UCSD-AML1 (cell line): Measurements from ENCODE around the gene IRAK4.

Experiments used
- DNase-seq: peaks from one replicate; lab custom pipeline; 2025; ENCODE audit not compliant: unreplicated experiment; lab: John Stamatoyannopoulos, UW

IRAK4 gene

DNA sequence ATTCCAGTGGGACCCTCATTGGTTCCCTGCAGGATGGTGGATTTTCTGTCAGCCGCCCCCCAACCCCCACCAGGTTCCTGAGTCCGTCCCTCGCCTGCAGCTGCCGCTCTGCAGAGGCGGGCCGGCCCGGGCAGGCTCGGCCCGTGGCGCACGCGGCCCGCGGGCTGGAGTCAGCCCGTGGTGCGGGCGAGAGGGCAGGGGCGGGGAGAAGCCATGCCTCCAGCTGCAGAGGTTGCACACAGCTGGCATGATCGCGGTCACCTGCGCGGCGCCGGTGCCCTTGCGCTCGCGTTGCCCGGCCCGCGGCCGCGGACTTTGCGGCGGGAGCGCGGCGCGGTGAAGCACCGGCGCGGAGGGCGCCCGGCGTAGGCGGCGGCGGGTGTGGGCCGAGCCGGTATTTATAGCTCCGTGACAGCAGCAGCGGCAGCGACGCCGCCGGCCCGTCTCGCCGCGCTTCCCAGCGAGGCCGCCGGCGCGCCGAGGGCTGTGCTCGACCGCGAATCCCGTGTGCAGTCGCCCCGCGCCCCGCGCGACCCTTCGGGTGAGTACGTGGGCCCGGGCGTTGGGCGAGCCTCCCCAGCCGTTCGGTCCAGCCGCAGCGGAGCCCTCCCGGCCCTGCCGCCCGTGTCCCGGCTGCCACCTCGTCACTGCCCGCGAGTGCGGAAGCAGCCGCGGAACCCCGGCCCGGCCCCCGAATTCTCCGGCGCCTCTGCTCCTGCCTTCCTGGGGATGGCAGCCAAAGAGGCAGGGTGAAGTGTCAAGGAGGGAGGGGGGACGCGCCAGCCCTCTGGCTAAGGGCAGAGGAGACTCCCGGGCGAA is 77.1 kb downstream of the IRAK4 start, which contains the start of gene TMEM117:
TMEM117 (plus strand) TSS at position 426 of the 819 bp plus-strand sequence.
- DNase-seq, result peak; percentile 50

DNA sequence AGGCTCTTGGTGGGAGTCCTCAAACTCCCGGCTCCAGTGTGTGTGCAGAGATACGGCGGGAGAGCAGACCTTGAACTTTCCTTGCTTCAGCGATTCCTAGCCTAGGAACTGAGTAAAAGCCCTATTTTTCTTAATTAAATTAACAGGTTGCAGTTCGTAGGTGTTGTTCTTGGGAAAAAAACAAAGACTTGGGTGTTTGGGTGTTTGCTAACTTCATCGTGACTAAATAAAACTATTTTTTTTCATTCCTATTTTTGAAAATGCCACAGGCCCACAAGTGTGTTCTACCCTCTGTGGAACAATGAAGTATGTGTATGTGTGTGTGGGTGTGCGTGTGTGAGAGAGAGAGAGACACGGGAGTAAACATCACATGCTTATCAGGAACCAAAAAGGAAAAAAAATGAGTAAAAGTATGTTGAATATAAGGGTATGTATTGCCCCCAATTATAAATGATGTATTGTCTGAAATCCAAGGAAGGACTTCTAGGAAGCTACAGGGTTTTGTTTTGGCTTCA is 77.8 kb downstream of the IRAK4 start:
- no peak for DNase-seq
